Measurements from ENCODE around the gene JAG2. TPM values are rescaled to one million over a fixed set of nuclear protein-coding genes. Genes with fewer than 3 reads are reported as not detected.

The JAG2 gene
- total and polyA plus RNA-seq, 2 of the 4 experiments (the other 2 are of a cell fraction), result 0.18 to 0.58 TPM

GRCh38 chr14:105094193-105094907 lies 74.2 kb downstream of the JAG2 start:
- no peak overlapping the region for H2BK20ac ChIP-seq (ENCODE audit: low read depth, low read length)
- H3K9me3 ChIP-seq (ENCODE audit: control insufficient read depth, insufficient read depth, low read length), result no peaks in the 10 kb centered on the region
- H3K4me1 ChIP-seq (ENCODE audit: control insufficient read depth, insufficient read depth, low read length), result peaks cover 22% of the 10 kb centered on the region
- no peaks in the 10 kb centered on the region for H4K20me1 ChIP-seq (ENCODE audit: insufficient read depth, low read length)
- H3K4me2 ChIP-seq (ENCODE audit: low read depth, low read length), result peak overlapping the region; percentile 88
- no TSS peak for BruUV-seq (replicated peaks)
- peak overlapping the region; percentile 51; the same call in 1 of the 3 replicates for H2BK15ac ChIP-seq (ENCODE audit: low read depth, low read length)
- intact Hi-C loops (cut with micrococcal nuclease), result loop anchor here (5.0 kb wide), 1 partner anchor 88 kb away; the partner anchor contains the start of gene NUDT14
- H3K36me3 ChIP-seq (ENCODE audit: control insufficient read depth, insufficient read depth, low read length), result no peaks in the 10 kb centered on the region
- TF ChIP-seq MXI1 (IDR thresholded peaks at IDR 0.05; ENCODE audit: borderline replicate concordance, low read depth, low read length), result no peak
- TF ChIP-seq MAFK (IDR thresholded peaks at IDR 0.05; ENCODE audit: low read depth, low read length), result no peak
- TF ChIP-seq NFE2L2 (IDR thresholded peaks at IDR 0.05; ENCODE audit: low read depth, low read length), result no peak
- TF ChIP-seq ELK1 (IDR thresholded peaks at IDR 0.05; ENCODE audit: borderline replicate concordance, low read depth, low read length), result no peak
- TF ChIP-seq RAD21 (IDR thresholded peaks at IDR 0.05; ENCODE audit: low read length), result no peak
- TF ChIP-seq USF2 (IDR thresholded peaks at IDR 0.05; ENCODE audit: low read depth, low read length), result no peak
- no peak for TF ChIP-seq FOS (IDR thresholded peaks at IDR 0.05; ENCODE audit: low read depth, low read length)
- TF ChIP-seq CEBPB (IDR thresholded peaks at IDR 0.05; ENCODE audit: low read depth, low read length), result no peak
- TF ChIP-seq BHLHE40 (IDR thresholded peaks at IDR 0.05; ENCODE audit: low read depth, low read length), result no peak
- TF ChIP-seq SMC3 (IDR thresholded peaks at IDR 0.05; ENCODE audit: low read depth, low read length), result no peak
- no peak for TF ChIP-seq POLR2A (IDR thresholded peaks at IDR 0.05; ENCODE audit: low read depth, low read length)
- no peak for TF ChIP-seq MAZ (IDR thresholded peaks at IDR 0.05; ENCODE audit: borderline replicate concordance, low read depth, low read length)
- H2BK5ac ChIP-seq (ENCODE audit: low read depth, low read length, poor library complexity, severe bottlenecking), result peak overlapping the region; percentile 27
- H3K9me1 ChIP-seq (ENCODE audit: insufficient read depth, low read length), result peaks cover 12% of the 10 kb centered on the region; the same call in 1 of the 2 replicates
- H3K23ac ChIP-seq (ENCODE audit: low read depth, low read length), result peak overlapping the region; percentile 53; the same call in 1 of the 2 replicates
- peak overlapping the region; percentile 76 for H4K91ac ChIP-seq (ENCODE audit: insufficient read depth, low read depth, low read length)
- peak overlapping the region; percentile 92 for H2AFZ ChIP-seq (replicated peaks; ENCODE audit: low read length, poor library complexity)
- H2AK5ac ChIP-seq (ENCODE audit: low read depth, low read length), result peak overlapping the region; percentile 84
- peak overlapping the region; percentile 90 for H3K4me3 ChIP-seq (ENCODE audit: insufficient read depth, low read depth, low read length)
- peak overlapping the region; percentile 54; the same call in 1 of the 2 replicates for H3K27ac ChIP-seq (ENCODE audit: insufficient read depth, low read length)
- 58% methylated on average over 5 of the region's 14 CpGs; no CpG with 5 or more reads in 1 of the 2 experiments for WGBS, 2 experiments (ENCODE audit: extremely low coverage in 2 of 2, insufficient read length in 1 of 2)
- peak overlapping the region; percentile 92 for H2AK9ac ChIP-seq (replicated peaks; ENCODE audit: low read depth, low read length, poor library complexity)
- H2BK120ac ChIP-seq (ENCODE audit: low read depth, low read length), result 0 out of 2 replicates have a peak overlapping the region, but pooled peaks have one; percentile 26
- H3K14ac ChIP-seq (replicated peaks; ENCODE audit: low read depth, low read length), result peak overlapping the region; percentile 87
- peak overlapping the region; percentile 95 for H3K4ac ChIP-seq (ENCODE audit: low read depth, low read length)
- in situ Hi-C loops (cut with MboI; ENCODE audit: low sequenced_read_pairs), result loop anchor here (10.0 kb wide), 1 partner anchor 260 kb away; no protein-coding TSS in a partner anchor
- peaks cover 0 to 30% of the 10 kb centered on the region in 2 experiments; a peak in 3 of 4 replicates for H3K79me1 ChIP-seq (ENCODE audit: low read depth in 1 of 2, low read length in 2 of 2)
- ChIA-PET POLR2A (ENCODE audit: unreplicated experiment) (no interaction called here), CTCF (no interaction called here)
- H3K56ac ChIP-seq (ENCODE audit: extremely low read depth, insufficient read depth, low read length), result no peak overlapping the region
- H3K9ac ChIP-seq (ENCODE audit: low read depth, low read length), result peak overlapping the region; percentile 75
- peak; percentile 0; the same call in 1 of the 2 replicates for ATAC-seq (ENCODE audit: low read depth)
- peak overlapping the region; percentile 56; the same call in 1 of the 2 replicates for H3K18ac ChIP-seq (ENCODE audit: low read depth, low read length)
- peak overlapping the region; percentile 87 for H4K5ac ChIP-seq (ENCODE audit: low read depth, low read length)
- dilution Hi-C loops (cut with HindIII; ENCODE audit: low sequenced_read_pairs, unreplicated experiment), result no loop called here
- H3K27me3 ChIP-seq (ENCODE audit: control insufficient read depth, insufficient read depth, low read length), result no peaks in the 10 kb centered on the region
- peak overlapping the region; percentile 72 to 84 for H4K8ac ChIP-seq (ENCODE audit: low read depth in 2 of 2, low read length in 2 of 2)
- no peak for DNase-seq

Data from IMR-90 (cell line).